ENCODE measurements around the gene GDPD5.

GDPD5 gene

DNA sequence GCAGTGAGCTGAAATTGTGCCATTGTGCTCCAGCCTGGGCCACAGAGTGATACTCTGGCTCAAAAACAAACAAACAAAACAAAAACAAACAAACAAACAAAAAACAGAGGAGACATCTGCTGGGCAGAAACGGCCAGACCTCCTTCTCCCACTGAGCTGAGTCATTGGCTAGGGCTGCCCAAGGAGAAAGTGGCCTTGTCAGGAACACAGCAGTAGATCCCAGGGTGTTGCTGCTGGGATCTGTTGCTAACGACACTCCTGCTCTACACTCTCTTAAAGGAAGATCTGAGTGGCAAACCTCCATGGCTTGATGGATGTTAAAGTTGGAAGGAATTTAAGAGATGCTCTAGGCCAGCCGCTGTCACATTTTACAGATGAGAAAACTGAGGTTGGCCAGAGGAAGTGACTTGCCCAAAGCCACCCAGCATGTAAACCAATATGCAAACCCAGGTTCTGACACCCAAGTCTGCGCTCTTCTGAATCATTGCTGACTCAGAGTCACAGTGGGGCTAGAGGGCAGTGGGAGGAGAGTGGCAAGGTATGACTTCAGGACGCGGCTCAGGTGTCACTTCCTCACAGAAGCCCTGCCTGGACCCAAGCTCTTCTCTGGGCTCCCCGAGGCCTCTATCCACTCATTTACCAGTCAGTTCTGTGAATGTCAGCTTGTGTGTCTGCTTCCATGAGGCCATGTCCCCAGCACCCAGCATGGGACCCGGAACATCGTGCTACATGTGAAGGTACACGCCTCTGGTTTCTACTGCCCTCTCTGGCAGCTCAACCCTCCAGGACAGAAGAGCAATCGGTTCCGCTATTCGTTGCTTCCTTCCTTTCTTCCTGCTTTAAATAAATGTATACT, 11.3 kb upstream of the GDPD5 start:
- peak; percentile 63 to 67 for DNase-seq (ENCODE audit: low read depth in 2 of 2)

DNA sequence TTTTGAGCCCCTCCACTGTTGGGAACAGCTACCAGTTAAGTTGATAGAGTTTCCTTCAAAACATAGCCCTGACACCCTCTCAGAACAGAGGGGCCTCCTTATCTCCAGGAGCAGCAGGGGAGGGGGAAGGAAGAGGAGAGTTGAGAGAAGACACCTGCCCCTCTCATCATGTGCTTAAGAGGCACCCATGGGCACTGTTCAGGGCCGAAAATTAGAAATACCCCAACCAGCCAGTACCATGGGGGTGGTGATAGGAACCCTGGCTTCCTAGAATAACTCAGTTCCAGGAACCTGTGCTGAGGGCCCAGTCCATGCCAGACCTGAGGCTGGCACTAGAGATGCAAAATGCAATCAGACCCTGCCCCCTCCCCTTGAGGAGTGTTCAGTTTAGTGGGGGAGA, 9.3 kb upstream of the GDPD5 start:
- no peak for DNase-seq (ENCODE audit: low read depth in 2 of 2)

DNA sequence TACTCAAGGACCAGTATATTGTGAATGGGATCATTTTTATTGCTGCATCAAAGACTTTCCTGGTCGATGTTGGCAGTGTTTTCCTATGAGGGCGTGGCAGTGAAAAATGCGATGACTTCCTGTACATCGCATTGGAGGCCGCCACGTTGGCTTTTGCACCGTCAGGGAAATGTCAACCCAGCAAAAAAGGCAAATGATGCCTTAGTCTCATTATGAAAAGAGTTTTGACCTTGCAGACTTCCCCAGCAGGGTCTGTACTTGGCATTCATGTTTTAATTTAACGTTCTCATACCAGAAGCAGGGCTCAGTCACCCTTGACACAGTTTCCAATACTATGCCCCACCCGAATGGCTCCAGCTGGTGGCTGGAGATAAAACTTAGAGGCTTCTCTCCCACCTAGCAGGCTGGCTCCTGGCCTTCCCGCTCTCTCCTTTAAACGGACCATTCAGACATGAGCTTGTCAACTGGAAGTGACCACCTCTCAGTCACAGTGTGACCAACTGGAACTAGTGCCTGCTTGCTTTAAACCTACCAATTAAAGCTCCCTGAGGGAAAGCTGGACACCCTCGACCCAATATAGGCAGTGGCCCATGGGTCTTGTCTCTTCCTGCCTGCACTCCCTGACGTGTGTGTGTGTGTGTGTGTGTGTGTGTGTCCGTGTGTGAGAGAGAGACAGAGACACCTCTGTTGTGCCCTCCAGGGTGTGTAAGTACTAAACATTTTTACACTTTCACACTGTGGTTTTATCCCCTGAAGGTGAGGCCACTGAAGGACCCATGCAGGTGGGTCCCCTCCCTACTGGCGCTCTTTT, 8.7 kb upstream of the GDPD5 start:
- DNase-seq (ENCODE audit: low read depth in 2 of 2), result no peak

DNA sequence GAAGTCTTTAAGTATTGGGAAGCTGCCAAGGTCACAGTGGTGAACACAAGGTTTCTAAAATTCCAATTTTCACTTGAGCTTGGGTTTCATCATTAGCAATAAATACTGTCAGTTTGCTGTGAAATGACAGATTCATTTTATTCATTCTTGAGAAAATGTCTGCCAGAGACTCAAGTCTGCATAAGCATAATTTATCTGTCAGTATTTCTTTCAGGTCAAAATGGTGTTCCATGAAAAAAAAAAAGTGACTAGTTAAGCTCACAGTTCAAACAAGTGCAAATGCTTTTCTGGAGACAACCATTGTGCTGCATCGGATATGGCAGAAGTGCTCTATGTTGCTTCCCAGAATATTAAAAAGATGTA, 8.1 kb upstream of the GDPD5 start:
- DNase-seq (ENCODE audit: low read depth in 2 of 2), result no peak

DNA sequence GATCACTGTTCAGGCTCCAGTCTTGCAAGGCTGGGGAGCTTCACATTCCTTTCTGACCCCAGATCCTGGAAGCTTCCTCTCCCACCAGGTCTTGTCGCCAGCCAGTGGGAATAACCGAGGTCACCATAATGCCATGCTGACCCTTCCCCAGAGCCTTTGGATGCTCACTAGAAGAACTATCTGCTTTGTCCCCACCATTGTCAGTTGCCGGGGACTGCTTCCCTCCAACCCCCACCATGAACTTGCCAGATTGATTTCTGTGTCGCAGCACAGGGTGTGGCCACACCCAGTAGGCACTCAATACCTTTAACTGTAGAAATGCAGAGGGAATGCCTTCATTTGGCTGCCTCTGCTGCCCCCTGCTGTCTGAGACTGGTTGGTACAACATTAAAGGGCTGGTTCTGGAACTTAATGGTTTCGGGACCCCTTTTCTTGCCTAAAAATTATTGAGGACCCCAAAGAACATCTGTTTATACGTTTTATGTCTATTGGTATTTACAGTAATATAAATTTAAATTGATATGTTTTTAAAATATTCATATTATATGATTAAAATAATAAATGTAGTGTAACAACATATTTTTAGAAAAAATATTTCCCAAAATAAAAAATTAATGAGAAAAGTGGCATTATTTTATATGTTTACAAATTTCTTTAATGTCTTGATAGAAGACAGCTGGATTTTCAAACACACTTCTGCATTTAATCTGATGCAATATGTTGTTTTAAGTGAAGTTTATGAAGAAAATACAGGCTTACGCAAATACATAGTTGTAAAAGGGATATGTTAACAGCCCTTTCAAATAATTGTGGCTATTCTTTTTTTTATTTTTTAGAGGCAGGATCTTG, 6.7 kb upstream of the GDPD5 start:
- peak; percentile 53 to 57 for DNase-seq (ENCODE audit: low read depth in 2 of 2)

DNA sequence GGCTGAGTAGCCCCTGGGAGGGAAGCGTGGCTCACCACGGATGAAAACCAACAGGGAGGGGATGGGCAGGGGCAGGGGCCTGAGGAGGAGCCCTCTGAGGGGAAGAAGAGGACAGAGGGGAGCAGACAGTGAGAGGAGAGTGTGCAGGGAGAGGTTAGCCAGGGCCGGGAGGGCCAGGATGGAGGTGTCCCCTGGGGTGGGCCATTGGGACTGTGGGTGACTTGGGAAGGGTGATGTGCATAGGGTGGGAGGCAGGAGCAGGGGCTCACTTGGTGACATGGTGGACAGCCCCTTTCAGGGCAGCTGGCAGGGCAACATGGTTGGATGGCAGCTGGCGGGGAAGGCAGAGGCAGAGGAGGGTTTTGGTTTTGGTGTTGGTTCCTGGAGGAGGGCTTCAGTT, 5.6 kb upstream of the GDPD5 start:
- DNase-seq (ENCODE audit: low read depth in 2 of 2), result no peak

DNA sequence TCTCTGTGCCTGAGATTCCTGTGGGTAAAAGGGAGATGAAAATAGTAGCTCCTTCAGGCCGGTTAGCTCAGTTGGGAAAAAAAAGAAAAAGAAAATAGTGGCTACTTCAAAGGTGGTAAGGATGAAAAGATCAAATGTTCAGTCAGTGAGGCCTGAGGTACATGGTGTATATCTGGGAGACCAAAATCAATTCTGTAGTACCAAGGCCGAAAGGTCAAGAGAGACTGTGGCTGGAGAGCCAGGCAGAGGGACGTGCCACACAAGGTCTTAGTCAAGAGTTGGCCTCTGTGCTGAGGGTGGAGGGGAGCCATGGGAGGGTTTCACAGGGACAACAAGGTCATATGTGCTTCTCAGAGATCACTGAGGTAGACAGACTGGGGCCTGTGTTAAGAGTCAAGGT, 4.8 kb upstream of the GDPD5 start:
- no peak for DNase-seq (ENCODE audit: low read depth in 2 of 2)

DNA sequence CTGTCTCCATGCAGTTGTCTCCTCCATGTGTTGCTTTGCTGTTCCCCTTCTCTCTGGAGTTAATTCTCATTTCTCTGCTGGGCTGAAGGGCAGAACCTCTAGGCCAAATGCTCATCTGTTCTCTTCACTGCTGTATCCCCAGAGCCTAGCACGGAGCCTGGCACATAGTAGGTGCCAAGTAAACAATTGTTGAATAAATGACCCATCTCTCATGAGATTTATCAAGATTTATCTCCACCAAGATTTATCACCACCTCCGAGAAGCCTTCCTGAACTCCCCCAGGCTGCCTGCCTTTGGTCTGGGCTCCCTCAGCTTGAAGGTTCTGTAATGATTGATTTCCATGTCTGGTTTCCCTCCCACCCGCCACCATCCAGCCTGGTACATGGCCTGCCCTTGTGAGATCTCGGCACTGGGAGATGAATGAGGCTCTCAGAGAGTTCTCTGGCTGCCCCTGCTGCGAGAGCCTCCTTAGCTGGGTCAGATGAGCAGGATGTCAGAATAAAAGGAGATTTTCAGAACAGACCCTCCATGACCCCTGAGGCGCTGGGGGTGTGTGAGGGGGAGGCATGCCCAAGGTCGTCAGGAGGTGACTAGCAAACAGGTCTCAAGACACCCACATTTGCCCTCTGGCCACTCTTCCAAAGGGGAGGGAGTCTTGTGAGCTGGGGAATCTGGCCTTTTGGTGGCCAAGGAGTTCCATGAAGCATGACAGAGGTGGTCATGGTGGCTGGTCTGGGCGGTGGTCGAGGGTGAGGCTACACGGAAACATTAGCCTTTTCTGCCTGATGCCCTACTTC, 2.4 kb upstream of the GDPD5 start:
- no peak for DNase-seq (ENCODE audit: low read depth in 2 of 2)

DNA sequence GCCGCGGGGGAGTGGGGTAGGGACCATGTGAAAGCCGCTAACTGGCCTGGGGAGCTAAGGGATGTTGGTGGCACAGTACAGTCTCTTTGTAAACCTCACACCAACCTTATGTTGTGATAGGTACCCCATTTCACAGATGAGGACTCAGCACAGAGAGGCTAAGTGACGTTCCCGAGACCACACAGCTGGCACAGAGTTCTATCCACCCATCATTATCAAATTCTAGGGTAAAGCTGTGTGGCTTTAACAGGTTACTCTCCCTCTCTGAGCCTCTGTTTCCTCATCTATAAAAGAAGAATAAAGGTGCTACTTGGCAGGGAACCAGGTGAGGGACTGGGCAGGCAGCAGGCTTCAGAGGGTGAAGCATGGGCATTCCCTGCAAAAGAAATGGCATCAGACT, 1.4 kb upstream of the GDPD5 start:
- no peak for DNase-seq (ENCODE audit: low read depth in 2 of 2)

DNA sequence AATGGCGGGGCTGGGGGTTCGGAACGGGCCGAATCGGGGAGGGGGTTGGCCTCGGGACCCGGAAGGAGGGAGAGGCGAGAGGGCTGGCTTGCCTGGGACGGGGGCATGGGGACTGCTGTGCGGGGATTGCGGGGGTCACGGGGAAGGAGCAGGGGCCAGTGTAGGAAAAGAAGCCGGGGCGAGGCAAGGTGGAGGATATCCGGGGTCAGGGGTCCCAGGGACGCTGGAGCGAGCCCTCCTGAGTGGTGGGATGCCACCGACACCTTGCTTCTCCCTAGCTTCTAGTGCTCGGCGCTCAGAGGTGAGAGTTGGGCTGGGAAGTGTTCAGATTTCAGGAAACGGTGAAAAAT, 426 bp upstream of the GDPD5 start:
- no peak for DNase-seq (ENCODE audit: low read depth in 2 of 2)

DNA sequence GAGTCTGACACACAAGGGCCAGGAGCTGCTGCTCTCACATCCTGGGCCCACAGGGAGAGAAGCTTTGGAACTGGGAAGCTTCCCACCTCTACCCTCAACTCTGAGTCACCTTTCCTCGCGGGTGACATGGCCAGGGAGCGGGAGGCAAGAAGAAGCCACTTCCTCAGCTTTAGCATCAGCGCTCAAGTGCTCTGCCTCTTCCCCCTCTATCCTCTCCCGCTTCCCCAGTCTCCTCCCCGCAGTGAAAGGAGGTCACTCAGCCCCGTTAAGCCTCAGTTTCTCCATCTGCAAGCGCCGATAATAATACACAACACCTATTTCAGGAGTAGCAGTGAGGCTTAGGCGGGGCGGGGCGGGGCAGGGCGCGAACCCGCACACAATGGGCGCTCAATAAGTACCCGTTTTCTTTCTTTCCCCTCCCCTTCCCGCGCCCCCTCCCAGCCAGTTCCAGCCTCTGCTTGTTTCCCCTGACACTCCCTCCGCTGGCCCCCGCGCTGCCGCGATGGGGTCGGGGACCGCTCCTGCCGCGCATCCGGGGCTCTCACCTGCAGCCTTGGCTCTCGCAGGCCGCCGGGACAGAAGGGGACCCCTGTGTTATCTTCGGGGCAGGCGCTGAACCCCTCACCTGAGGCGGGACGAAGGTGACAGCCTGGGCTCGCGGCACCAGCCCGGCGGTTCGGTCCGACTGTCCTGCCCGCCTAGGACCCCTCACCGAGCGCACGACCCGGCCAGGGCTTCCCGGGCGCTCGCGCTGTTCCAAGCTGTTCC, 892 bp downstream of the GDPD5 start:
- no peak for DNase-seq (ENCODE audit: low read depth in 2 of 2)

DNA sequence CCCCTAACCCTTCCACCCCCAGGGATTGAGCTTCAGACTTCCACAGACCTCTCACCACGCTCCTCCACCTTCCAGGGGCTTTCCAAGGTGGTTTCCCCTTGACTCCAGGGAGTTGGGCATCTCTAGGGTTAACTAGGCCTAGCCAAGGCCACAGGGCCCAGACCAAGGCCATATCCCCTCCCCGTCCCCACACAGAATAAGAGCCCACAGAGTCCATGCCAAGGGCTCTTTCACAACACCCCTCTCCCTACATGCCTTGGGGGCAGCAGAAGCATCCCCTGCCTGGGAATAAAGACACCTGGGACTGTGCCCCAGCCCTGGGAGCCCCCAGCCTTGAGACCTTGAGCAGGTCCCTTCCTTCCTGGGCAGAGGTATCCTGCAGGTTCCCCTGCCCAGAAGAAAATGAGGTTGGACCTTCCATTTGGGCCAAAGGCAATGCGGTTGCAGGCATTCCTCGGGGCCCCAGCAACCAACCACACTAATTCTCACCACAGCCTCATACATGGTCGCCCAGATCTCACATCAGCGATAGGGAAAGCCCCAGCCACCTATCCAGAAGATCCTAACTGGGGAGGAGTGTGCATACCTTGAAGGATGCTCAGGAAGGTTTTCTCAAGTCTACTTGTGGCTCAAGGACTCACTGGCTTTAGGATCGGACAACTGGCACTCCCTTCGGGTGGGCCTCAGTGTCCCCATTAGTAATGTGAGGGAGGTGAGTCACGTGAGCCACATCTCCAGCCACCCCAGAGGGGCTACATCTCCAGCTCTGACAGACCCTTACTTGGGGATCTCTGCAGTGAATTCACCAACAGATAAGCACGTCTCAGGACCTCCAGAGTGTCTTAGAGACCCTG, 1.7 kb downstream of the GDPD5 start:
- DNase-seq (ENCODE audit: low read depth in 2 of 2), result no peak

DNA sequence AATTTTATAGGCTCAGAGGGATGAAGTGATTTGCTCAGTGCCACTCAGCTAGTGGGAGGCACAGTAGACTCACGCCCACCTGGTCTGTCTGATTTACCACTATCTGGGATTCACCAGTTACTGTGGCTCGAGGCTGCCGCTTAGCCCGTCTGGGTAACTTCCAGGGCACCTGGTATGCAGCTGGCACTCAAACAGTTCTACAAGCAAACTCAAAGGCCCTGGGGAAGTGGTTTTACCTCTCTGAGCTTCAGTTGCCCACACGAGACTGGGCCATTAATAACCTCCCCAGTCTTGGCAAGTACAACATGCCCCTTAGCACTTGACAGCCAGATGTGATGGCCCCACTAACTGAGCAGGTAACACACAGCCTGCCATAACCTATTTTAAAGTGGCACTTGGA, 2.6 kb downstream of the GDPD5 start:
- DNase-seq (ENCODE audit: low read depth in 2 of 2), result no peak

DNA sequence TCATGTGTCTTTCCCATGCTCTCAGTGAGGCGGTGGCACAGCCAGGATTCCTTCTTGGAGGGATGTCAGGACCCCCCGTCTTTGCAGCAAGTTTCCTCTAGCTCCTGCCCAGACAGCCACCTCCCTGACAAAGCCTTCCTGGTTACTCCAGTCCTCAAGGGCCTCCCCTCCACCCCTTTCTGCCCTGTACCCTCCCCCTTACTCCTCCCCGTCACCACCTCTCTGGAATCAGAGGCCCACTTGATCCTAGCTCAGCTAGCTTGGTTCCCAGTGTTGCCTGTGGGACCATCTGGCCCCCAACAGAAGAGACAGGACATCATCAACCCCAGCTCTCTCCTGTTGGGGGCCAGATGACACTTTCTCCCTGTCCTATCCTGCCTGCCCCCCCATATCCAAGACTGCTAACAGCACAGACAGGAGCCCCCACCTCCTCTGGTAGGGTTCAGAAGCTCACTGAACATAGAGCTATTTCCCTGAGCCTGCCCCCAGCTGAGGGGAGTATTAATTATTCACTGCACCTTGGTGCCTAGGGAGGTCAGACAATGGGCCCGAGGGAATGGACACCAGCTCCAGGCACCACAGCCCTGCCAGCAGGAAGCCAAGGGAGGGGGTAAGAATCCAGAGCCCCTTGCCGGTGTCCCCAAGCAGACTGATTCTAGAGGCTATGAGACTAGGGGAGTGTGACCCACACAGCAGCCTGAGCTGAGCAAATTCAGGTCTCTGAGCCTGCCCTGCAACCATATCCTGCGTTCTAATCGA, 3.3 kb downstream of the GDPD5 start:
- no peak for DNase-seq (ENCODE audit: low read depth in 2 of 2)

DNA sequence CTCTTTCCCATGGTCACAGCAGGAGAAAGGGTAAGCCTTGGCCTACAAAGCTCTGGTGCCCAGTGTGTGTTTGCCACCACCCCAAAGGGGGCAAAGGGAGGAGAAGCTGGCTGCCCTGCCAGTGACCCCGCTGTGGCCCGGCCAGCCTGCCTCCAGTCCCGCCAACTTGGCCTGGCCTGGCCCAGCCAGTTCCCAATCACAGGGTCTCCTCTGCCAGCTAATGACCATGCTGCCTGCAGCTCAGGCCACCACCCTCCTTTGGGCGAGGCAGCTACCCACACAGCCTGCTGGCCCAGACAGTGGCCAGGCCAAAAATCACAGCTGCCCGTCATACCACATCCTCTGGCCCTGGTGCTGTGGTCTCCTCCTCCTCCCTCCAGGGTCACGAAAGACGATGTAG, 5.1 kb downstream of the GDPD5 start:
- DNase-seq (ENCODE audit: low read depth in 2 of 2), result no peak

DNA sequence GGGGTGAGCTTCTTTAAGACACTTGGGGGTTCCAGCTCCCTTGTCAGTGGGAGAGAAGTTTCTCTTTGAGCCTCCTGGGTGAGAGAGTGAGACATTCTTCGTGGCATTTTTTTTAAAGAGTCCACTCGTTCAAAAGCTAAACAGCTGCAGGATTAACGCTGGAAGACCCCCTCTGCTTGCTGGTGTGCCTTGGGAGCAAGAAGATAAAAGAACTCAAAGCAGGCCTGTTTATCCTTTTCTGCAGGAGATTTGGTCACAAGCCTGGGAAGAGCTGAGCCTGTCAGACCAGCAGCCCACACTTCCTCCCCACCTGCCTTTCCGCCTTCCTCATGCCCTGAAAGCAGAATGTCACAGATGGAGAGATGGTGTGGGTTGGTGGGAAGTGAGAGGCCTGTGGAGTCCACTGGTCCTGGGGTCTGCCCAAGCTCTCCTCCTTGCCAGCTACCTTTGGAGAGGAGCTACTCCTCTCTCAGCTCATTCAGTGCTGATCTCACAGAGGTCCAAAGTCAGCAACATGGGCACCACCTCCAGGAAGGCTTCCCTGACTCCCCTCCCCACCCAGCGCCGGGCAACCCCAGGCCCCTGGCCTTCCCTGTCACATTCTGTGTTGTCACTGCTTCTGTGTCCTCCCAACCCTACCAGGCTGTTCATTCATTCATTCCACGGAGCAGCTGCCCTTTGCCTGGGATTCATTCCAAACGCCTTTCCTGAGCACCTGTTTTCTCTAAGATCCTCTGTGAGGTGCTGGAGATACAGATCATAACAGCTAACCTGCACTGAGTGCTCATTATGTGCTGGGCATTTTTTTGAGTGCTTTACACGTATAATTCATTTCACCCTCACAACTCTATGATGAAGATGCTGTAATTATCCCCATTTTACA, 6.7 kb downstream of the GDPD5 start:
- DNase-seq (ENCODE audit: low read depth in 2 of 2), result no peak

DNA sequence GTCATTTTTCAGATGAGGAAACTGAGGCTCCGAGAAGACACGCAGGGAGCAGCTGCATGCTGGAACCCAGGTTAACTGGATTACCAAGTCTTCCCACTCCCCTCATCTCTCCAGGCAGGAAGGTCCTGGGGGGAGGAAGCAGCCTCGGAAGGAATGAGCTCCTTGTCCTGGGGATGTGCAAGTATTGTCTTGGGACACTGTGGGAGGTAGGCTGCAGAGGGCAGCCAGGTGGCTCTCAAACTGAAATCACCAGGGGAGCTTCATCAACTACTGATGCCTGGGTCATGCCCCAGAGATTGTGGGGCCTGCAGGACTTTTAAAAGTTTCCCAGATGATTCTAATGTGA, 7.6 kb downstream of the GDPD5 start:
- no peak for DNase-seq (ENCODE audit: low read depth in 2 of 2)

DNA sequence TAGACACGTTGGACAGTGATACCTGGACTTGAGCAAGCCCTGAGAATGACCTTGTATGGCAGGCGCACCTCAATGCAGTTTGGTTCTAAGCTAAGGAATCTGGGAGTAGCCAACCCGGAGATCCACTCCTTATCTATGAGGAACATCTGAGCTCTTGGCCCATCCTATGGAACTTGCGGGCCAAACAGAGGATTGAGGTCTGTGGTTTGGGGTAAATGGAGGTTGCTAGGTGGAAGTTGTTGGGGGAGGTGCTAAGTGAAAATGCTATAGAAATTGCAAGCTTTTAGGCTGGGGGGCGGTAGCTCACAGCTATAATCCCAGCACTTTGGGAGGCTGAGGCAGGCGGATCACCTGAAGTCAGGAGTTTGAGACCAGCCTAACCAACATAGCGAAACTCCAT, 8.9 kb downstream of the GDPD5 start:
- no peak for DNase-seq (ENCODE audit: low read depth in 2 of 2)
